ENCODE measurements around the gene TRAPPC8. TPM values are rescaled to one million over a fixed set of nuclear protein-coding genes. Genes with fewer than 3 reads are reported as not detected.

Gene TRAPPC8
- total and polyA plus RNA-seq, 3 donors from 2014 or later, result 59.0 to 85.0 (median 80.0) TPM

DNA sequence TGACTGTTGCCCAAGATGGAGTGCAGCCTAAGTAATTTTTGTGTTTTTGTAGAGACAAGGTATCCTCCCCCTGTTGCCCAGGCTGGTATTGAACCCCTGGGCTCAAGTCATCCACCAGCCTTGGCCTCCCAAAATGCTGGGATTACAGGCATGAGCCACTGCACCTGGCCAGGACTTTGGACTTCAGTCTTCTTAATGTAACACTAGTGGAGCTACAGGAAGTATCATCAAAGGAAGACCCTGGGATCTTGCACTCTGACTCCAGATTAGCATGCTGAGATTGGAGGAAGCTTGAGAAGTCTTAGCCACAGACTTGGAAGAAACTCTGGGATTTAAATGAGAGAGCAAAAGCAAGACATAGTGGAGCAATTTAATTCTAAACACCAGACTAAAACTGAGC is 37.9 kb upstream of the TRAPPC8 start:
- Histone ChIP-seq H3K27me3 (no peaks in the 10 kb centered on the region), H3K9me3 (no peaks in the 10 kb centered on the region), H3K4me1 (no peaks in the 10 kb centered on the region), H3K27ac (no peak overlapping the region), H3K4me3 (no peak overlapping the region), H3K36me3 (ENCODE audit: low read depth, missing control alignments) (no peaks in the 10 kb centered on the region)
- no peak for DNase-seq
- intact Hi-C loops (cut with DNase I; ENCODE audit: low total_unique reads), result no loop called here
- TF ChIP-seq CTCF (IDR thresholded peaks at IDR 0.05) (no peak), POLR2A (IDR thresholded peaks at IDR 0.05) (no peak)

- intact Hi-C loops (cut with DNase I; ENCODE audit: low total_unique reads), result no loop called here
- 93% methylated on average over 2 of the region's 2 CpGs for WGBS, 2 donors
These were observed 36.8 kb upstream of the TRAPPC8 start for GRCh38 chr18:31979714-31980113.

DNA sequence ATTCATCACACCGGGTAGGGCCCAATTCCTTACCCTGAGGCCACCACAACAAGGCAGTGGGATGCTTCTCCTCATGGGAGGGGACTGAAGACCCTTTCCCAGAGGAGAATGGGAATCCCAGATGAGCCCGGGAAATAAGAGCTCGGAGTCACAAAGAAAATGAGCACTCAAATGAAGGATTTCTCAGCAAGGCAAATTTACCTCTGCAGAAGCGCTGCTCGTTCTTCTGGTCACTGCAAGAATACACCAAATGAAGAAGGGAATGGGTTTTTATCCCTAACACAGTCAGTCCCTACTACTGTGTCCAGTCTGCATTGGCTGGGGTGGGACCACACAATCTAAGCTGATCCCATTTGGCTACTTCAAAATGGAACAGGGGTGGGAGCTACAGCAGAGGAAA is 35.7 kb upstream of the TRAPPC8 start:
- H3K9me3 ChIP-seq, result no peaks in the 10 kb centered on the region
- H3K4me3 ChIP-seq, result no peak overlapping the region
- H3K27ac ChIP-seq, result no peak overlapping the region
- TF ChIP-seq CTCF (IDR thresholded peaks at IDR 0.05) (no peak), POLR2A (IDR thresholded peaks at IDR 0.05) (no peak)
- intact Hi-C loops (cut with DNase I; ENCODE audit: low total_unique reads), result no loop called here
- DNase-seq, result no peak
- H3K36me3 ChIP-seq (ENCODE audit: low read depth, missing control alignments), result no peaks in the 10 kb centered on the region
- H3K4me1 ChIP-seq, result no peaks in the 10 kb centered on the region
- H3K27me3 ChIP-seq, result no peaks in the 10 kb centered on the region
- WGBS, 2 donors, result 87 to 95% methylated on average over 5 of the region's 5 CpGs

More at GRCh38 chr18:31979714-31980113, 36.8 kb upstream of the TRAPPC8 start:
- H3K4me1 ChIP-seq, result no peaks in the 10 kb centered on the region
- no peak overlapping the region for H3K4me3 ChIP-seq
- H3K27me3 ChIP-seq, result no peaks in the 10 kb centered on the region
- no peak for TF ChIP-seq POLR2A (IDR thresholded peaks at IDR 0.05)
- no peak for TF ChIP-seq CTCF (IDR thresholded peaks at IDR 0.05)
- no peaks in the 10 kb centered on the region for H3K36me3 ChIP-seq (ENCODE audit: low read depth, missing control alignments)
- H3K9me3 ChIP-seq, result no peaks in the 10 kb centered on the region
- DNase-seq, result no peak
- H3K27ac ChIP-seq, result no peak overlapping the region

- WGBS, 2 donors, result 70 to 72% methylated on average over 9 of the region's 9 CpGs
- TF ChIP-seq POLR2A (IDR thresholded peaks at IDR 0.05) (no peak), CTCF (IDR thresholded peaks at IDR 0.05) (peak; percentile 41 to 68 (median 43))
- Histone ChIP-seq H3K9me3 (no peaks in the 10 kb centered on the region), H3K36me3 (ENCODE audit: low read depth, missing control alignments) (no peaks in the 10 kb centered on the region), H3K27me3 (no peaks in the 10 kb centered on the region), H3K27ac (no peak overlapping the region), H3K4me1 (no peaks in the 10 kb centered on the region), H3K4me3 (no peak overlapping the region)
- intact Hi-C loops (cut with DNase I; ENCODE audit: low total_unique reads), result no loop called here
- peak; percentile 19 for DNase-seq
These were observed 34.4 kb upstream of the TRAPPC8 start for GRCh38 chr18:31977270-31977872.

GRCh38 chr18:31976242-31976641 is 33.3 kb upstream of the TRAPPC8 start:
- no peaks in the 10 kb centered on the region for H3K4me1 ChIP-seq
- no peaks in the 10 kb centered on the region for H3K27me3 ChIP-seq
- no peak for DNase-seq
- 65 to 72% methylated on average over 3 of the region's 3 CpGs for WGBS, 2 donors
- TF ChIP-seq CTCF (IDR thresholded peaks at IDR 0.05), result no peak
- TF ChIP-seq POLR2A (IDR thresholded peaks at IDR 0.05), result no peak
- H3K36me3 ChIP-seq (ENCODE audit: low read depth, missing control alignments), result no peaks in the 10 kb centered on the region
- no peak overlapping the region for H3K4me3 ChIP-seq
- H3K9me3 ChIP-seq, result no peaks in the 10 kb centered on the region
- no peak overlapping the region for H3K27ac ChIP-seq
- intact Hi-C loops (cut with DNase I; ENCODE audit: low total_unique reads), result no loop called here
